Stimulated activated naive CD8-positive, alpha-beta T cell treated with anti-CD3 and anti-CD28 coated beads, Interleukin-15, Interleukin-2, amounts not matched to agents 100 ng/mL and 50 ng/mL, for 24 hours (primary cell): Measurements from ENCODE around the gene DAB2IP.

ENCODE experiments used
- H3K27ac Mint-ChIP-seq: one replicate; pipeline ENCODE4 v1.8.0; 2021; ENCODE audit warnings: mild to moderate bottlenecking, mixed read lengths
- H3K27me3 Mint-ChIP-seq: one replicate; pipeline ENCODE4 v1.8.0; 2021; ENCODE audit warnings: mixed read lengths
- H3K36me3 Mint-ChIP-seq: one replicate; pipeline ENCODE4 v1.8.0; 2021; ENCODE audit warnings: low read depth, mixed read lengths
- H3K4me1 Mint-ChIP-seq: one replicate; pipeline ENCODE4 v1.8.0; 2021; ENCODE audit warnings: low read depth, mixed read lengths
- H3K4me3 Mint-ChIP-seq: one replicate; pipeline ENCODE4 v1.8.0; 2021; ENCODE audit warnings: mild to moderate bottlenecking, mixed read lengths
- H3K9me3 Mint-ChIP-seq: one replicate; pipeline ENCODE4 v1.8.0; 2021; ENCODE audit warnings: mixed read lengths

The DAB2IP gene

GRCh38 chr9:121780177-121781040, 129.0 kb downstream of the DAB2IP start:
- Mint-ChIP-seq H3K4me1 (peaks cover 4% of the 10 kb centered on the region), H3K27me3 (no peaks in the 10 kb centered on the region), H3K4me3 (no peak overlapping the region)

DNA sequence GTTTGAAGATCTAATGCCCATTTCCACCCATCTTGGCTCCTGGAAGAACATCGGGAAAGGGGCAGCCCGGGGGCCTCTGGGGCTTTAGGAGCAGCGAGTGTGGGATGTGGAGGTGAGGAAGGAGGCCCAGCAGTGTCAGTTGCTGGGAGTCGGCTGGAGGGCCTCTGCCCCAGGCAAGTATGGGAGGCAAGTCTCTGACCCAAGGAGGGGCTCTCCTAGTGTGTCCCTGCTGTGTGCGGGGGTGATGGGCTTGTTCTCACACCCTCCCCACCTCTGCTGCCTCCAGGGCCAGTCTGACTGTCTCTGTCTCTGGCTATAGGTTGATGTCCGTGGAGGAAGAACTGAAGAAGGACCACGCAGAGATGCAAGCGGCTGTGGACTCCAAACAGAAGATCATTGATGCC, 129.7 kb downstream of the DAB2IP start:
- no peak overlapping the region for H3K27ac Mint-ChIP-seq
- H3K9me3 Mint-ChIP-seq, result no peaks in the 10 kb centered on the region
- H3K36me3 Mint-ChIP-seq, result no peaks in the 10 kb centered on the region
- no peaks in the 10 kb centered on the region for H3K27me3 Mint-ChIP-seq
- no peak overlapping the region for H3K4me3 Mint-ChIP-seq
- H3K4me1 Mint-ChIP-seq, result peaks cover 4% of the 10 kb centered on the region

More at GRCh38 chr9:121780177-121781040, 129.0 kb downstream of the DAB2IP start:
- Mint-ChIP-seq H3K36me3 (no peaks in the 10 kb centered on the region), H3K9me3 (no peaks in the 10 kb centered on the region), H3K27ac (no peak overlapping the region)

DNA sequence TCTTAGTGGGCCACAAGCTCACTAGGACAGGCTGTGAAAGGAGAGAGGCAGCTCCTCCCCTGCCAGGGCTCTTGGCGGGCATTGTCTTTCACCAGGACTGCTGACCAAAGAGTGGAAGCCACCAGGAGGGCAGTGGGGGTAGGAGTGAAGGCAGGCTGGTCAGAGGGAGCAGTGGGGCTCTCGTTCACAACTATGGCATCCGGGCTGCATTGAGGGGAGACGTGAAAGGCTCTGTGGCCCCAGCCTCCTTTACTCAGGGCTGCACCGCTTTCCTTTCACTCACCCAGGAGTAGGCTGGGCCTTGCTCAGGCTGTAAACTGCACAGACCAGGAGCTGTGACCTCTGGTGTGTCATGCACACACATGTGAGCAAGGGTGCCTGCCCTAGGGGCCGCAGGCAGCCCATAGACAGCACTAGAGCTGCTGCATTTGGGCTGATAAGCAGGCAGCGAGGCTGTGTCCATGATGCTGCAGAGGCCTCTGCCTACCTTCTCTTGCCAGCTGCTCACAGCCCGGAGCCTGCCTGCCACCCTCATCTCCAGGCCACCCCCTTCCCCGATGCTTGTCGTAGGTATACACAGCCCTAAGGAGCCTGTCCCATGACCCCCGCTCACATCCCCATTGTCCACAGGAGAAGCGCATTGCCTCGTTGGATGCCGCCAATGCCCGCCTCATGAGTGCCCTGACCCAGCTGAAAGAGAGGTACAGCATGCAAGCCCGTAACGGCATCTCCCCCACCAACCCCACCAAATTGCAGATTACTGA, 130.4 kb downstream of the DAB2IP start:
- peaks cover 4% of the 10 kb centered on the region for H3K4me1 Mint-ChIP-seq
- no peaks in the 10 kb centered on the region for H3K27me3 Mint-ChIP-seq
- H3K9me3 Mint-ChIP-seq, result no peaks in the 10 kb centered on the region
- H3K36me3 Mint-ChIP-seq, result no peaks in the 10 kb centered on the region
- H3K4me3 Mint-ChIP-seq, result no peak overlapping the region
- H3K27ac Mint-ChIP-seq, result no peak overlapping the region

GRCh38 chr9:121782514-121783110, 131.2 kb downstream of the DAB2IP start:
- Mint-ChIP-seq H3K4me1 (peaks cover 4% of the 10 kb centered on the region), H3K36me3 (no peaks in the 10 kb centered on the region), H3K27me3 (no peaks in the 10 kb centered on the region), H3K27ac (no peak overlapping the region), H3K9me3 (no peaks in the 10 kb centered on the region), H3K4me3 (no peak overlapping the region)

DNA sequence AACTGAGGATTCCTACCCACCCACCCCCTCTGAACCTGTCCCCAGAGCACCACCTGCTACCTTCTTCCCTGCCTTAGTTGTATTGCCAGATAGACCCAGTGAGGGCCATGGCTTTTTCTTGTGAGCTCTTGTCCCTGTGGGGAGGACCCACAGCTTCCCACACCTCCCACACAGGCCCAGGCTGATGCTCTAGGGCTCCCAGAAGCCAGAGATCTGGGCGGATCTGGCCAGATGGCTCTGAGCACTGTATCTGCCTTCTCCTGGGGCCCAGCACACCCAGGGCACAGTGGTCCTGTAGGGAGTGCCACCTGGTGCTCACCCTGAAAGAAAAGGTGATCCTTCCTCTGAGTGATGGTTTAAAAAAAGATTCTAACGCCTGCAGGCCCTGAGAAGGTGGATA, 131.7 kb downstream of the DAB2IP start:
- H3K27ac Mint-ChIP-seq, result no peak overlapping the region

GRCh38 chr9:121783521-121784507, 132.4 kb downstream of the DAB2IP start:
- Mint-ChIP-seq H3K9me3 (no peaks in the 10 kb centered on the region), H3K4me3 (no peak overlapping the region), H3K36me3 (no peaks in the 10 kb centered on the region), H3K27me3 (no peaks in the 10 kb centered on the region), H3K27ac (no peak overlapping the region), H3K4me1 (peaks cover 4% of the 10 kb centered on the region)

More for the DNA sequence above, 131.7 kb downstream of the DAB2IP start:
- Mint-ChIP-seq H3K36me3 (no peaks in the 10 kb centered on the region), H3K4me3 (no peak overlapping the region), H3K9me3 (no peaks in the 10 kb centered on the region), H3K4me1 (peaks cover 4% of the 10 kb centered on the region), H3K27me3 (no peaks in the 10 kb centered on the region)

DNA sequence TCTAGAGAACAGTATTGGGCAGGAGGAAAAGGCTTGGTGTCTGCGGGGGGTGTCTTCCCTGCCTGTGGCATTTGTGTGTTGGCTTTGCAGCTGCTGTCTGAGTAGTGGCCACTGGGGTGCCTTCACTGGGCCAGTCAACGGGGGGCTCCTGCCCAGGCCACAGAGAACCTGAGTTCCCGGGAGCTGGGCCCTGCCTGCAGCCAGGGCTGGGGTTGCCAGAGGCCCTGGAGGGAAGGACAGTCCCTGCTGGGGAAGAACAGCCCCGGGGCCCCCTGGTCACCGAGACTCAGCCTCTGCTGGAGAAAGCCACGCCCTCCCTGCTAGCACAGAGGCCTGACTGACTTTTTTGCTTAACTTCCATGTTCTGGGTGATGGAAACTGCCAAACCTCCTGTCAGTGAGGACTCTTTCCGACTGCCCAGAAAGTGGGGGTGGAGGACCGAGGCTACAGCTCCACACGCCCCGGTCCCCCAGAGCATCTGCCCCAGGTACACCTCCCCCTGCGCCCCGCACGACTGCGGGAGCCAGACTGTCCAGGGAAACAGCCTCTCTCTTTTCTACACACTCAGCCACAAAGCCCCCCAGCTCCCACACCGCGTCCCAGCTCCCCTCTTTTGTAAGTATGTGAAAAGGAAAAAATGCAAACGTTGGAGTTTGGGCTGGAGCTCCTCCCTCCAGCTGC, 133.4 kb downstream of the DAB2IP start:
- Mint-ChIP-seq H3K9me3 (no peaks in the 10 kb centered on the region), H3K27ac (no peak overlapping the region), H3K27me3 (no peaks in the 10 kb centered on the region), H3K36me3 (no peaks in the 10 kb centered on the region), H3K4me3 (no peak overlapping the region), H3K4me1 (peaks cover 4% of the 10 kb centered on the region)

GRCh38 chr9:121785673-121786542, 134.5 kb downstream of the DAB2IP start:
- H3K27me3 Mint-ChIP-seq, result no peaks in the 10 kb centered on the region
- no peaks in the 10 kb centered on the region for H3K36me3 Mint-ChIP-seq
- no peak overlapping the region for H3K4me3 Mint-ChIP-seq

DNA sequence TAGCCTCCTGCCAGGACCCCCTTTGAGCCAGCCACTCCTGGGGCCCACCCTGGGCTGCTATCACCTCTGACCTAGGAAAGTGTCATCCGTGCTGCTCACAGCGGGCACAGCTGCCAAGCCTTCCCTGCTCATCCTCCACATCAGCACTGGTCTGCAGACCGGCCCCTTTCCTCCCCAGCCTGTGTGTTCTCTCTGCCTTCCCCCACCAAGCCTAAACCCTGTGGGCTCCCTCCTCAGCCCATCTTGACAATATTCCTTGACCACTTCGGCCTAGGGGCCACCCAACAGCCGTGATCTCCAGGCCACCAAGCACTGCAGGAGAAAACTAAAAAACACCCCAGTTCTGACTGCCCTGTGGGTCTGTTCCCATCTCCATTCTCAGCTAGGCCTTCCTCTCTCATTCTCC, 135.1 kb downstream of the DAB2IP start:
- Mint-ChIP-seq H3K4me3 (no peak overlapping the region), H3K9me3 (no peaks in the 10 kb centered on the region), H3K27me3 (no peaks in the 10 kb centered on the region), H3K27ac (no peak overlapping the region), H3K4me1 (peaks cover 4% of the 10 kb centered on the region), H3K36me3 (no peaks in the 10 kb centered on the region)

More at GRCh38 chr9:121785673-121786542, 134.5 kb downstream of the DAB2IP start:
- H3K27ac Mint-ChIP-seq, result no peak overlapping the region
- no peaks in the 10 kb centered on the region for H3K9me3 Mint-ChIP-seq
- H3K4me1 Mint-ChIP-seq, result peaks cover 4% of the 10 kb centered on the region

DNA sequence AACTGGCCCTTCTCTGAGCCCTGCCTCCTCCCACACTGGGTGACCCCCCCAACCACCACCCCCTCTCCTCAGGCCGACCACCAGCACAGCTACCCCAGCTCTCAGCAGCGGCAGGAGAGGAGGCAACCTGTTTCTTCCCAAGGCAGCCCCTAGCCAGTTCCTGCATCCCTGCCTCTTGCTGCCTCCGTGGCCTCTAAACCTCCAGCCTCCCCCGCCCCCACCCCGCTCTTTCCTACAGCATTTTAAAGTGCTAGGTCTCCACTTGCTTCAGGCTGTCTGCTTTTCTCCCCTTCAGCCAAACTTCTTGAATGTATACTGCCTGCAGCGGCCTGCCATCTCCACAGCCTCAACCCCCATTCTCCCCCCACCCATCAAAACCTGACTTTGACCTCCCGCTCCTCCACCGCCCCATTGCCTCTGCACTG, 135.6 kb downstream of the DAB2IP start:
- Mint-ChIP-seq H3K4me1 (peaks cover 4% of the 10 kb centered on the region), H3K27me3 (no peaks in the 10 kb centered on the region), H3K36me3 (no peaks in the 10 kb centered on the region)

DNA sequence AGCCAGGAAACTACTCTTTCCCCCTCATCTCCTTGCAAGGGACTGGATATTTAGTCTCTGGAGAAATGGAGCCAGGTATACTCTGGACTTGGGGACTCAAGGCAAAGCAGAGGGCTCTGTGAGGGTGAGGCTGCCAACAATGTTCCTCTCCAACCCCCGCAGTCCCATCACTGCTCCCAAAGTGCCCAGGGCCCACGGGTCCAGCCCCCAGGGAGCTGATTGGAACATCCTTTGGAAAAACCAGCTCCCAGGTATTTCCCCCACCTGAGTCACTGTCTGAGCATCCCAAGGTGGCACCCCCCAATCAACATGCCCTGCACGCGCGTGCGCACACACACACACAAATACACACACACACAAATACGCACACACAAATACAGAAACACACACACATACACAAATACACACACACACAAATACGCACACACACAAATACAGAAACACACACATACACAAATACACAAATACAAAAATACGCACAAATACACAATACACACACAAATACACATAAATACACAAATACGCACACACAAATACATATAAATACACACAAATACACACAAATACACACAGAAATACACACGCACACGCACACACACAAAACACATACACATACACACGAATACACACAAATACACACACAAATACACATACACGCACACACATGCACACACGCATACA, 137.4 kb downstream of the DAB2IP start:
- no peaks in the 10 kb centered on the region for H3K27me3 Mint-ChIP-seq
- no peak overlapping the region for H3K27ac Mint-ChIP-seq
- peaks cover 2% of the 10 kb centered on the region for H3K4me1 Mint-ChIP-seq
- no peaks in the 10 kb centered on the region for H3K36me3 Mint-ChIP-seq
- no peak overlapping the region for H3K4me3 Mint-ChIP-seq
- H3K9me3 Mint-ChIP-seq, result no peaks in the 10 kb centered on the region

More for the DNA sequence above, 135.6 kb downstream of the DAB2IP start:
- Mint-ChIP-seq H3K27ac (no peak overlapping the region), H3K9me3 (no peaks in the 10 kb centered on the region), H3K4me3 (no peak overlapping the region)

DNA sequence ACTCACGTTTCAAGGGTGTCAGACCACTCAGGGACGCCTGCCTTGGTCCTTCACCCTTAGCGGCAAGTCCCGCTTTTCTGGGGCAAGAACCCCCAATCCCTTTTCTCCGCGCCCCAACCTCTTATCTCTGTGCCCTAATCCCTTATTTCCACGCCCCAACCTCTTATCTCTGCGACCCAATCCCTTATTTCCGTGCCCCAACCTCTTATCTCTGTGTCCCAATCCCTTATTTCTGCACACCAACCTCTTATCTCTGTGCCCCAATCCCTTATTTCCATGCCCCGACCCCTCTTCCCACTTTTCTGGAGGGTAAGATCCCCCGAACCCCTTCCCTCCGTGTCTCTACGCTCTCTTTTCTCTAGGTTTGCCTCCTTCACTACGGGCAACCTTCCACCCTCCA, 139.4 kb downstream of the DAB2IP start:
- no peaks in the 10 kb centered on the region for H3K4me1 Mint-ChIP-seq

More for the DNA sequence above, 139.4 kb downstream of the DAB2IP start:
- H3K36me3 Mint-ChIP-seq, result no peaks in the 10 kb centered on the region
- no peak overlapping the region for H3K4me3 Mint-ChIP-seq
- no peaks in the 10 kb centered on the region for H3K27me3 Mint-ChIP-seq
- H3K27ac Mint-ChIP-seq, result no peak overlapping the region
- no peaks in the 10 kb centered on the region for H3K9me3 Mint-ChIP-seq
